ENCODE data around the gene KSR1.

GRCh38 chr17:27631411-27631760 lies 175.1 kb downstream of the KSR1 start:
- TF ChIP-seq CTCF (IDR thresholded peaks at IDR 0.05; ENCODE audit: poor library complexity, severe bottlenecking) (no peak), POLR2AphosphoS5 (IDR thresholded peaks at IDR 0.05) (no peak), RAD21 (conservative IDR thresholded peaks at IDR 0.05) (no peak), TAF1 (IDR thresholded peaks at IDR 0.05; ENCODE audit: low read depth) (no peak), REST (IDR thresholded peaks at IDR 0.05; ENCODE audit: borderline replicate concordance) (no peak), EZH2 (IDR thresholded peaks at IDR 0.05; ENCODE audit: borderline replicate concordance, insufficient read depth, low read length, poor library complexity, severe bottlenecking) (no peak)
